Neuronal stem cell (in vitro differentiated cells): ENCODE measurements around the gene SIGMAR1.

Experiments
- DNase-seq: peaks from one replicate; pipeline ENCODE4 v3.0.0-alpha.2; 2013; ENCODE audit warnings: low spot score
- H2AFZ ChIP-seq: one replicate; pipeline ENCODE4 v1.6.1; 2013; ENCODE audit warnings: mild to moderate bottlenecking, low read length, inconsistent platforms
- H2AK5ac ChIP-seq: 2 replicates; pipeline ENCODE4 v1.6.1; 2013; ENCODE audit warnings: low read depth, mild to moderate bottlenecking, inconsistent platforms, low read length, moderate library complexity, mixed read lengths
- H2BK120ac ChIP-seq: 2 replicates; pipeline ENCODE4 v1.6.1; 2013; ENCODE audit warnings: low read depth, mild to moderate bottlenecking, inconsistent platforms, low read length, moderate library complexity, mixed read lengths
- H2BK12ac ChIP-seq: one replicate; pipeline ENCODE4 v1.6.1; 2013; ENCODE audit warnings: low read length, inconsistent platforms
- H2BK15ac ChIP-seq: 2 replicates; pipeline ENCODE4 v1.6.1; 2013; ENCODE audit warnings: mild to moderate bottlenecking, low read length, inconsistent platforms, mixed read lengths
- H2BK5ac ChIP-seq: one replicate; pipeline ENCODE4 v1.6.1; 2013; ENCODE audit warnings: inconsistent platforms, mild to moderate bottlenecking, low read length, moderate library complexity
- H3K14ac ChIP-seq: one replicate; pipeline ENCODE4 v1.6.1; 2013; ENCODE audit warnings: low read length, inconsistent platforms
- H3K18ac ChIP-seq: 2 replicates; pipeline ENCODE4 v1.6.1; 2013; ENCODE audit warnings: low read length, inconsistent platforms
- H3K23ac ChIP-seq: 2 replicates; pipeline ENCODE4 v1.6.1; 2013; ENCODE audit warnings: low read depth, mild to moderate bottlenecking, mixed read lengths, low read length, inconsistent platforms; ENCODE audit not compliant: poor library complexity
- H3K27ac ChIP-seq: replicated peaks from 3 replicates; pipeline ENCODE4 v1.5.1; 2013; ENCODE audit warnings: low read length, inconsistent platforms
- H3K27me3 ChIP-seq, 3 experiments: 2 replicates each; pipeline ENCODE4 v1.6.1; 2013; ENCODE audit warnings: low read length in 3 of 3, mild to moderate bottlenecking in 2 of 3, inconsistent platforms in 1 of 3, low read depth in 1 of 3, mixed read lengths in 1 of 3, moderate library complexity in 1 of 3; ENCODE audit not compliant: control insufficient read depth in 3 of 3, insufficient read depth in 3 of 3
- H3K36me3 ChIP-seq, 2 donors: replicated peaks in 1 of 2; 2 replicates each; pipeline ENCODE4 v1.6.1; 2013; ENCODE audit warnings: low read length in 2 of 2; ENCODE audit not compliant: control insufficient read depth in 2 of 2, insufficient read depth in 2 of 2
- H3K4ac ChIP-seq: 2 replicates; pipeline ENCODE4 v1.6.1; 2013; ENCODE audit warnings: inconsistent platforms, mild to moderate bottlenecking, low read length, moderate library complexity
- H3K4me1 ChIP-seq, 2 donors: 1 replicate in 1 of 2; 2 replicates in 1 of 2; pipeline ENCODE4 v1.6.1; 2013; ENCODE audit warnings: low read length in 2 of 2, low read depth in 1 of 2; ENCODE audit not compliant: control insufficient read depth in 2 of 2, insufficient read depth in 1 of 2
- H3K4me2 ChIP-seq: one replicate; pipeline ENCODE4 v1.6.1; 2013; ENCODE audit warnings: mild to moderate bottlenecking, low read length, inconsistent platforms; ENCODE audit not compliant: insufficient read depth, poor library complexity, severe bottlenecking
- H3K4me3 ChIP-seq, 2 donors: 2 replicates each; pipeline ENCODE4 v1.5.1; 2013; ENCODE audit warnings: low read length in 2 of 2, mild to moderate bottlenecking in 2 of 2, inconsistent platforms in 1 of 2, moderate library complexity in 1 of 2
- H3K79me1 ChIP-seq: one replicate; pipeline ENCODE4 v1.6.1; 2013; ENCODE audit warnings: low read depth, mild to moderate bottlenecking, inconsistent platforms, low read length, moderate library complexity
- H3K9ac ChIP-seq: one replicate; pipeline ENCODE4 v1.6.1; 2013; ENCODE audit warnings: mild to moderate bottlenecking, low read depth, low read length, inconsistent platforms; ENCODE audit not compliant: poor library complexity
- H3K9me3 ChIP-seq, 2 donors: replicated peaks in 1 of 2; 2 replicates each; pipeline versions ENCODE3 to v1.6.1; 2013; ENCODE audit warnings: low read length in 2 of 2, mild to moderate bottlenecking in 2 of 2, inconsistent platforms in 1 of 2, low read depth in 1 of 2, mixed read lengths in 1 of 2, moderate library complexity in 1 of 2; ENCODE audit not compliant: control insufficient read depth in 2 of 2, insufficient read depth in 1 of 2
- H4K8ac ChIP-seq: one replicate; pipeline ENCODE4 v1.6.1; 2013; ENCODE audit warnings: low read depth, mild to moderate bottlenecking, inconsistent platforms, low read length, moderate library complexity
- H4K91ac ChIP-seq: one replicate; pipeline ENCODE4 v1.6.1; 2013; ENCODE audit warnings: low read length, low read depth, mild to moderate bottlenecking, inconsistent platforms; ENCODE audit not compliant: poor library complexity
- WGBS, 2 donors: extraction: QIAGEN DNeasy Blood & Tissue Kit; methylation state at CpG; one replicate each; pipeline ENCODE4 v1.1.7; 2013; ENCODE audit warnings: missing lambda C conversion rate in 2 of 2, mixed read lengths in 1 of 2; ENCODE audit not compliant: insufficient read length in 2 of 2, insufficient replicate concordance in 1 of 2; ENCODE audit errors: extremely low coverage in 2 of 2; 5-methylcytosine and 5-hydroxymethylcytosine counted together

SIGMAR1 gene

GRCh38 chr9:34674440-34674839, 36.9 kb upstream of the SIGMAR1 start:
- no peak overlapping the region for H3K4me3 ChIP-seq
- 89% methylated on average over 2 of the region's 3 CpGs; no CpG with 5 or more reads in 1 of the 2 donors for WGBS, 2 donors

DNA sequence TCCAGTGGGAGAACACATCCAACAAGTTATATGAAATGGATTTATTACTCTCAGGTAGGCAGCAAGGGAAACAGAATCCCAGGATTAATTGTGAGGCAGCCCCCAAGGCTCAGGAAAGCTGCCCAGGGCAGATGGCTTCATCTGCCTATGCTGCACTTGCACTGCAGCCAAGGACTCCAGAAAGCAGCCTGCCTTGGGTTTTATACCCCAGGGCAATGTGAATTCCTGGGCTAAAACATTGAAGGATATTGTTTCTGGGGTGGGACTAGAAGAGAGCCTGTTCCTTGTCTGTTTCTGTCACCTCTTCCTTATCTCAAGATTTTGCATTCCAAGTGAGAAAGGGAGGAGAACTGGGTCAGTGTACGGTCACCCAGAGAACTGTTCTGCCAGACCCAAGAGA, 33.7 kb upstream of the SIGMAR1 start:
- Histone ChIP-seq H3K18ac (no peak overlapping the region), H3K4me2 (no peak overlapping the region), H2AK5ac (no peak overlapping the region), H3K4me1 (no peaks in the 10 kb centered on the region), H4K8ac (no peak overlapping the region), H2AFZ (no peak overlapping the region), H3K9me3 (peaks cover 6 to 8% of the 10 kb centered on the region in 2 donors), H3K36me3 (peaks cover 11 to 12% of the 10 kb centered on the region in 2 donors), H3K4ac (no peak overlapping the region), H3K27ac (no peak overlapping the region), H2BK12ac (no peak overlapping the region), H2BK120ac (no peak overlapping the region), H4K91ac (no peak overlapping the region), H3K4me3 (no peak overlapping the region), H3K23ac (no peak overlapping the region), H3K14ac (no peak overlapping the region), H3K9ac (no peak overlapping the region), H3K79me1 (peaks cover 8% of the 10 kb centered on the region), H2BK15ac (no peak overlapping the region), H3K27me3 (no peaks in the 10 kb centered on the region), H2BK5ac (no peak overlapping the region)
- WGBS, 2 donors: no CpG with 5 or more reads among the region's 1 CpG
- DNase-seq: no peak

More at GRCh38 chr9:34674440-34674839, 36.9 kb upstream of the SIGMAR1 start:
- H3K4me1 ChIP-seq: no peaks in the 10 kb centered on the region
- no peak overlapping the region for H4K8ac ChIP-seq
- H2BK120ac ChIP-seq: no peak overlapping the region
- H3K27me3 ChIP-seq: no peaks in the 10 kb centered on the region
- no peak overlapping the region for H3K9ac ChIP-seq
- H2BK5ac ChIP-seq: no peak overlapping the region
- H3K14ac ChIP-seq: no peak overlapping the region
- peaks cover 4 to 6% of the 10 kb centered on the region in 2 donors for H3K9me3 ChIP-seq
- H3K18ac ChIP-seq: no peak overlapping the region
- H3K23ac ChIP-seq: no peak overlapping the region
- no peak overlapping the region for H4K91ac ChIP-seq
- peaks cover 3% of the 10 kb centered on the region for H3K79me1 ChIP-seq
- no peak for DNase-seq
- H3K4me2 ChIP-seq: no peak overlapping the region
- peaks cover 0 to 3% of the 10 kb centered on the region in 2 donors for H3K36me3 ChIP-seq
- no peak overlapping the region for H2BK12ac ChIP-seq
- no peak overlapping the region for H2BK15ac ChIP-seq
- H2AK5ac ChIP-seq: no peak overlapping the region
- H2AFZ ChIP-seq: no peak overlapping the region
- H3K27ac ChIP-seq: no peak overlapping the region
- H3K4ac ChIP-seq: no peak overlapping the region

GRCh38 chr9:34669809-34670562, 32.4 kb upstream of the SIGMAR1 start:
- no peak overlapping the region for H3K4ac ChIP-seq
- no CpG with 5 or more reads among the region's 5 CpGs for WGBS, 2 donors
- H2AFZ ChIP-seq: no peak overlapping the region
- peaks cover 0 to 1% of the 10 kb centered on the region in 2 donors for H3K4me1 ChIP-seq
- H3K79me1 ChIP-seq: peaks cover 8% of the 10 kb centered on the region
- no peak overlapping the region for H2BK120ac ChIP-seq
- no peaks in the 10 kb centered on the region for H3K27me3 ChIP-seq
- H4K91ac ChIP-seq: no peak overlapping the region
- no peak overlapping the region for H3K14ac ChIP-seq
- peaks cover 11 to 12% of the 10 kb centered on the region in 2 donors for H3K36me3 ChIP-seq
- H2BK5ac ChIP-seq: no peak overlapping the region
- H3K4me3 ChIP-seq: no peak overlapping the region
- H2AK5ac ChIP-seq: no peak overlapping the region
- no peak overlapping the region for H2BK15ac ChIP-seq
- H2BK12ac ChIP-seq: no peak overlapping the region
- H3K23ac ChIP-seq: no peak overlapping the region
- no peak overlapping the region for H4K8ac ChIP-seq
- no peak overlapping the region for H3K4me2 ChIP-seq
- H3K9ac ChIP-seq: no peak overlapping the region
- peaks cover 6 to 8% of the 10 kb centered on the region in 2 donors for H3K9me3 ChIP-seq
- DNase-seq: no peak
- no peak overlapping the region for H3K27ac ChIP-seq
- H3K18ac ChIP-seq: no peak overlapping the region

GRCh38 chr9:34665381-34666250, 28.0 kb upstream of the SIGMAR1 start:
- no peak overlapping the region for H2BK120ac ChIP-seq
- peak overlapping the region; percentile 99 for H3K18ac ChIP-seq
- no peak overlapping the region for H3K4ac ChIP-seq
- H3K79me1 ChIP-seq: peaks cover 6% of the 10 kb centered on the region
- peaks cover 6 to 8% of the 10 kb centered on the region in 2 donors for H3K9me3 ChIP-seq
- H3K4me3 ChIP-seq: peak overlapping the region; percentile 76 to 85
- H4K91ac ChIP-seq: peak overlapping the region; percentile 80
- H3K4me2 ChIP-seq: peak overlapping the region; percentile 94
- peak overlapping the region; percentile 93 for H2BK5ac ChIP-seq
- peak overlapping the region; percentile 93 for H3K9ac ChIP-seq
- H3K14ac ChIP-seq: no peak overlapping the region
- H2BK12ac ChIP-seq: no peak overlapping the region
- no peak overlapping the region for H4K8ac ChIP-seq
- H3K27me3 ChIP-seq: no peaks in the 10 kb centered on the region
- WGBS, 2 donors: no CpG with 5 or more reads among the region's 55 CpGs
- H2BK15ac ChIP-seq: peak overlapping the region; percentile 96
- peaks cover 0 to 7% of the 10 kb centered on the region in 2 donors for H3K4me1 ChIP-seq
- peak overlapping the region; percentile 89 for H2AFZ ChIP-seq
- peak overlapping the region; percentile 92 for H3K27ac ChIP-seq
- H2AK5ac ChIP-seq: peak overlapping the region; percentile 34
- peak; percentile 90 for DNase-seq
- peaks cover 11 to 12% of the 10 kb centered on the region in 2 donors for H3K36me3 ChIP-seq
- H3K23ac ChIP-seq: peak overlapping the region; percentile 9
